ENCODE results near the gene SEC16B.

DNA sequence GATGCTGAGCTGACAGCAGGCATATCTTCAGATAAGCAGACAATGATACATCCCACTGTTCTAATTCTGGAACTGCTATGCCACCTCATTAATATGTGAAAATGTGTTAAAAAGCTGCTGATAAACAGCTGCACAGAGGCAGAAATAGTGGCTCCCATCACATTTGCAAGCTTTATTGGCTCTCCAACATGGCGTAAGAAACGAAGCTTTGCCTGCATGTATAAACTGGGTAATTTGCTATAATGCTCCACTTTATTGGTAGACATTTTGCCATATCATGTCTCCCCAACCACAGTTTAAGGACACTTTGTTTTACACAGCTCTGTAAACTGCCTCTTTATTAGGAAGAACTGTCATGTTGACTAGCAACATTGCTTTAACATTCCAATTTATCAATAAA lies 49.8 kb downstream of the SEC16B start:
- TF ChIP-seq POLR2A (IDR thresholded peaks at IDR 0.05; ENCODE audit: low read length) (no peak), GATA1 (IDR thresholded peaks at IDR 0.05; ENCODE audit: low read depth, low read length) (no peak)

Data from erythroblast (primary cell).